H9 (cell line): ENCODE data around the gene TMED8. TPM values are rescaled to one million over a fixed set of nuclear protein-coding genes. Genes with fewer than 3 reads are reported as not detected.

ENCODE experiments used
- DNase-seq: peaks from one replicate; pipeline ENCODE4 v3.0.0-alpha.2; 2017
- H2AFZ ChIP-seq: one replicate; pipeline ENCODE4 v1.6.1; 2013; ENCODE audit warnings: mild to moderate bottlenecking, low read length, control low read depth, moderate library complexity
- H2AK5ac ChIP-seq: 2 replicates; pipeline ENCODE4 v1.6.1; 2013; ENCODE audit warnings: low read length, control low read depth, mixed read lengths; ENCODE audit not compliant: insufficient read length
- H2BK120ac ChIP-seq: one replicate; pipeline ENCODE4 v1.6.1; 2013; ENCODE audit warnings: low read depth, mild to moderate bottlenecking, low read length, control low read depth, inconsistent platforms; ENCODE audit not compliant: poor library complexity, severe bottlenecking
- H2BK12ac ChIP-seq: 2 replicates; pipeline ENCODE4 v1.6.1; 2013; ENCODE audit warnings: low read length, control low read depth, mixed read lengths, low read depth; ENCODE audit not compliant: insufficient read length
- H2BK15ac ChIP-seq: 2 replicates; pipeline ENCODE4 v1.6.1; 2013; ENCODE audit warnings: low read depth, low read length, control low read depth
- H2BK20ac ChIP-seq: one replicate; pipeline ENCODE4 v1.6.1; 2013; ENCODE audit warnings: low read depth, mild to moderate bottlenecking, low read length, control low read depth, inconsistent platforms; ENCODE audit not compliant: poor library complexity, severe bottlenecking
- H2BK5ac ChIP-seq: 2 replicates; pipeline ENCODE4 v1.6.1; 2013; ENCODE audit warnings: low read length, control low read depth, mixed read lengths; ENCODE audit not compliant: insufficient read length
- H3K14ac ChIP-seq: 2 replicates; pipeline ENCODE4 v1.6.1; 2013; ENCODE audit warnings: low read length, control low read depth; ENCODE audit not compliant: insufficient read depth
- H3K18ac ChIP-seq: 2 replicates; pipeline ENCODE4 v1.6.1; 2013; ENCODE audit warnings: low read depth, mild to moderate bottlenecking, mixed read lengths, low read length, control low read depth; ENCODE audit not compliant: insufficient read length
- H3K23ac ChIP-seq: 2 replicates; pipeline ENCODE4 v1.6.1; 2013; ENCODE audit warnings: low read length, control low read depth, mixed read lengths, low read depth; ENCODE audit not compliant: insufficient read length
- H3K23me2 ChIP-seq: 2 replicates; pipeline ENCODE4 v1.6.1; 2013; ENCODE audit warnings: low read depth, mild to moderate bottlenecking, mixed read lengths, low read length, control low read depth; ENCODE audit not compliant: insufficient read length, poor library complexity, severe bottlenecking
- H3K27ac ChIP-seq: 2 replicates; pipeline ENCODE4 v1.5.1; 2013; ENCODE audit warnings: low read length, control low read depth, mixed read lengths, low read depth; ENCODE audit not compliant: insufficient read length
- H3K27me3 ChIP-seq: 2 replicates; pipeline ENCODE4 v1.6.1; 2013; ENCODE audit warnings: low read length, control low read depth, inconsistent platforms; ENCODE audit not compliant: insufficient read depth
- H3K4ac ChIP-seq: 2 replicates; pipeline ENCODE4 v1.6.1; 2013; ENCODE audit warnings: low read depth, mild to moderate bottlenecking, control low read depth, inconsistent platforms, low read length, moderate library complexity
- H3K4me1 ChIP-seq: 2 replicates; pipeline ENCODE4 v1.6.1; 2013; ENCODE audit warnings: low read length, control low read depth, inconsistent platforms; ENCODE audit not compliant: insufficient read depth
- H3K4me2 ChIP-seq: 2 replicates; pipeline ENCODE4 v1.6.1; 2013; ENCODE audit warnings: low read length, control low read depth, mixed read lengths; ENCODE audit not compliant: insufficient read length, insufficient read depth
- H3K56ac ChIP-seq: 2 replicates; pipeline ENCODE4 v1.6.1; 2013; ENCODE audit warnings: low read depth, mild to moderate bottlenecking, mixed read lengths, low read length, control low read depth; ENCODE audit not compliant: insufficient read length
- H3K79me1 ChIP-seq: 2 replicates; pipeline ENCODE4 v1.6.1; 2013; ENCODE audit warnings: low read depth, mild to moderate bottlenecking, moderate library complexity, low read length, control low read depth, inconsistent platforms; ENCODE audit not compliant: insufficient read depth, poor library complexity, severe bottlenecking
- H3K79me2 ChIP-seq: 2 replicates; pipeline ENCODE4 v1.6.1; 2013; ENCODE audit warnings: low read length, control low read depth, inconsistent platforms; ENCODE audit not compliant: insufficient read depth
- H3K9ac ChIP-seq: 2 replicates; pipeline ENCODE4 v1.6.1; 2013; ENCODE audit warnings: low read length, control low read depth, mixed read lengths; ENCODE audit not compliant: insufficient read length; ENCODE audit errors: extremely low read depth
- H3K9me3 ChIP-seq: one replicate; pipeline ENCODE4 v1.6.1; 2013; ENCODE audit warnings: low read depth, low read length, inconsistent platforms; ENCODE audit not compliant: control insufficient read depth
- H3T11ph ChIP-seq: one replicate; pipeline ENCODE4 v1.6.1; 2013; ENCODE audit warnings: mild to moderate bottlenecking, low read length, control low read depth, inconsistent platforms
- H4K20me1 ChIP-seq: one replicate; pipeline ENCODE4 v1.6.1; 2013; ENCODE audit not compliant: control insufficient read depth, insufficient read length, insufficient read depth
- H4K5ac ChIP-seq: 2 replicates; pipeline ENCODE4 v1.6.1; 2013; ENCODE audit warnings: low read depth, mild to moderate bottlenecking, mixed read lengths, low read length, control low read depth; ENCODE audit not compliant: insufficient read length
- H4K8ac ChIP-seq: replicated peaks from 2 replicates; pipeline ENCODE4 v1.6.1; 2013; ENCODE audit warnings: low read length, control low read depth, mixed read lengths, low read depth; ENCODE audit not compliant: insufficient read length
- H4K91ac ChIP-seq: 2 replicates; pipeline ENCODE4 v1.6.1; 2013; ENCODE audit warnings: low read depth, mild to moderate bottlenecking, moderate library complexity, mixed read lengths, low read length, control low read depth; ENCODE audit not compliant: insufficient read length
- H3K27ac Mint-ChIP-seq, 3 experiments: 2 replicates in 2 of 3; 3 replicates in 1 of 3; pipeline ENCODE4 v1.8.0; 2020 to 2021; ENCODE audit warnings: mixed read lengths in 3 of 3, mild to moderate bottlenecking in 1 of 3, moderate library complexity in 1 of 3
- H3K27me3 Mint-ChIP-seq: 2 replicates; pipeline ENCODE4 v1.8.0; 2021; ENCODE audit warnings: low read depth, mild to moderate bottlenecking, moderate library complexity, mixed read lengths
- H3K36me3 Mint-ChIP-seq, 3 experiments: 2 replicates in 2 of 3; 3 replicates in 1 of 3; pipeline ENCODE4 v1.8.0; 2020 to 2021; ENCODE audit warnings: low read depth in 3 of 3, mixed read lengths in 3 of 3; ENCODE audit not compliant: insufficient read depth in 1 of 3
- H3K4me1 Mint-ChIP-seq, 2 experiments: 2 replicates each; pipeline ENCODE4 v1.8.0; 2020; ENCODE audit warnings: mixed read lengths in 2 of 2
- H3K4me3 Mint-ChIP-seq, 2 experiments: 2 replicates in 1 of 2; 3 replicates in 1 of 2; pipeline ENCODE4 v1.8.0; 2020 to 2021; ENCODE audit warnings: mild to moderate bottlenecking in 2 of 2, mixed read lengths in 2 of 2, moderate library complexity in 1 of 2
- H3K9me3 Mint-ChIP-seq, 2 experiments: 2 replicates in 1 of 2; 3 replicates in 1 of 2; pipeline ENCODE4 v1.8.0; 2020; ENCODE audit warnings: mild to moderate bottlenecking in 2 of 2, mixed read lengths in 2 of 2, moderate library complexity in 1 of 2
- CTCF ChIP-seq: fragments of 200-600 bp; sonication (generic); conservative IDR thresholded peaks from 3 replicates; pipeline ENCODE4 v1.8.0; 2021; ENCODE audit warnings: antibody characterized with exemption, mild to moderate bottlenecking
- WGBS: extraction: QIAGEN DNeasy Blood & Tissue Kit; methylation state at CpG from one replicate; pipeline ENCODE4 v1.1.7; 2013; ENCODE audit warnings: missing lambda C conversion rate, low lambda C conversion rate, mixed read lengths; ENCODE audit not compliant: insufficient read length; ENCODE audit errors: extremely low coverage; 5-methylcytosine and 5-hydroxymethylcytosine counted together
- total RNA-seq: library from RNA; stranded (reverse); gene quantifications from 2 replicates; pipeline ENCODE4 v1.2.1, GENCODE V29; 2021

Gene TMED8
- total RNA-seq, 1 experiment from 2014 or later = 9.5 TPM

GRCh38 chr14:77325746-77326094 lies 51.2 kb downstream of the TMED8 start:
- no peak overlapping the region for H2BK15ac ChIP-seq
- H3K79me2 ChIP-seq = no peaks in the 10 kb centered on the region
- no peak overlapping the region for H3K14ac ChIP-seq
- H2BK12ac ChIP-seq = no peak overlapping the region
- Mint-ChIP-seq H3K4me3 (no peak overlapping the region), H3K9me3 (no peaks in the 10 kb centered on the region), H3K27me3 (no peaks in the 10 kb centered on the region), H3K36me3 (peaks cover 0 to 3% (median 0%) of the 10 kb centered on the region in 3 experiments; a peak in 1 of 7 replicates), H3K27ac (peak overlapping the region in 2 of 3 experiments; percentile 30 to 68; a peak in 3 of 7 replicates), H3K4me1 (peaks cover 20 to 32% of the 10 kb centered on the region in 2 experiments)
- no peak overlapping the region for H3K23ac ChIP-seq
- no peak overlapping the region for H3K9ac ChIP-seq
- H2BK5ac ChIP-seq = no peak overlapping the region
- no peak overlapping the region for H4K8ac ChIP-seq
- H4K20me1 ChIP-seq = no peaks in the 10 kb centered on the region
- no peak overlapping the region for H3T11ph ChIP-seq
- H4K5ac ChIP-seq = no peak overlapping the region
- peaks cover 2% of the 10 kb centered on the region; the same call in 1 of the 2 replicates for H3K4me1 ChIP-seq
- H3K4ac ChIP-seq = no peak overlapping the region
- H3K18ac ChIP-seq = no peak overlapping the region
- H3K79me1 ChIP-seq = no peaks in the 10 kb centered on the region
- H2AK5ac ChIP-seq = no peak overlapping the region
- WGBS = no CpG with 5 or more reads among the region's 3 CpGs
- peak; percentile 31; the same call in 2 of the 3 replicates for TF ChIP-seq CTCF
- H3K56ac ChIP-seq = no peak overlapping the region
- no peak overlapping the region for H2BK120ac ChIP-seq
- H4K91ac ChIP-seq = no peak overlapping the region
- no peak overlapping the region for H2AFZ ChIP-seq
- no peak overlapping the region for H2BK20ac ChIP-seq
- H3K23me2 ChIP-seq = peaks cover 2% of the 10 kb centered on the region
- H3K4me2 ChIP-seq = no peak overlapping the region
- H3K9me3 ChIP-seq = no peaks in the 10 kb centered on the region
- no peaks in the 10 kb centered on the region for H3K27me3 ChIP-seq
- H3K27ac ChIP-seq = no peak overlapping the region
- DNase-seq = peak; percentile 58
